IMR-90 (cell line): ENCODE results near the gene IL11. TPM values are rescaled to one million over a fixed set of nuclear protein-coding genes. Genes with fewer than 3 reads are reported as not detected.

ENCODE experiments used
- ATAC-seq: fragments of 200-7000 bp; cut with Tn5 transposase; 2 replicates; pipeline ENCODE4 v1.9.1; 2020; ENCODE audit warnings: low read depth, mild to moderate bottlenecking, moderate library complexity
- BruUV-seq: library from RNA; stranded (reverse); fragments of 400-500 nt; replicated peaks from 2 replicates; lab custom pipeline; 2021; lab: Mats Ljungman, UMichigan
- CTCF ChIA-PET: fragments of 300-600 bp; formaldehyde crosslinking; extraction: SDS; loops from one replicate; lab custom pipeline; 2021; ENCODE audit warnings: antibody characterized with exemption; lab: Yijun Ruan, JAX
- POLR2A ChIA-PET: fragments of 300-600 bp; sonication (Branson Sonifier 250); formaldehyde crosslinking; loops from one replicate; lab custom pipeline; 2022; ENCODE audit warnings: antibody characterized with exemption; ENCODE audit not compliant: unreplicated experiment; lab: Charles Lee
- DNase-seq: peaks from one replicate; pipeline ENCODE4 v3.0.0; 2013
- H2AFZ ChIP-seq: replicated peaks from 2 replicates; pipeline ENCODE3; 2013; ENCODE audit warnings: low read length, mild to moderate bottlenecking; ENCODE audit not compliant: poor library complexity
- H2AK5ac ChIP-seq: 2 replicates; pipeline ENCODE4 v1.6.1; 2013; ENCODE audit warnings: low read depth, low read length, inconsistent platforms
- H2AK9ac ChIP-seq: replicated peaks from 2 replicates; pipeline ENCODE3; 2013; ENCODE audit warnings: mild to moderate bottlenecking, low read depth, low read length, moderate library complexity; ENCODE audit not compliant: poor library complexity
- H2BK120ac ChIP-seq: 2 replicates; pipeline ENCODE4 v1.6.1; 2013; ENCODE audit warnings: low read depth, low read length, inconsistent platforms
- H2BK15ac ChIP-seq: 3 replicates; pipeline ENCODE4 v1.6.1; 2013; ENCODE audit warnings: low read depth, low read length, inconsistent platforms
- H2BK20ac ChIP-seq: 2 replicates; pipeline ENCODE4 v1.6.1; 2013; ENCODE audit warnings: low read depth, mild to moderate bottlenecking, inconsistent platforms, low read length, moderate library complexity
- H2BK5ac ChIP-seq: 2 replicates; pipeline ENCODE4 v1.6.1; 2013; ENCODE audit warnings: mild to moderate bottlenecking, low read depth, low read length, inconsistent platforms; ENCODE audit not compliant: poor library complexity, severe bottlenecking
- H3K14ac ChIP-seq: replicated peaks from 2 replicates; pipeline ENCODE4 v1.6.1; 2013; ENCODE audit warnings: low read depth, low read length, inconsistent platforms
- H3K18ac ChIP-seq: 2 replicates; pipeline ENCODE4 v1.6.1; 2013; ENCODE audit warnings: low read depth, low read length, control low read depth
- H3K23ac ChIP-seq: 2 replicates; pipeline ENCODE4 v1.6.1; 2013; ENCODE audit warnings: low read depth, low read length, inconsistent platforms
- H3K27ac ChIP-seq: 2 replicates; pipeline ENCODE4 v1.5.1; 2013; ENCODE audit warnings: mild to moderate bottlenecking, control low read depth, low read length; ENCODE audit not compliant: insufficient read depth
- H3K27me3 ChIP-seq: 2 replicates; pipeline ENCODE4 v1.6.1; 2013; ENCODE audit warnings: low read length; ENCODE audit not compliant: control insufficient read depth, insufficient read depth
- H3K36me3 ChIP-seq: 2 replicates; pipeline ENCODE4 v1.6.1; 2013; ENCODE audit warnings: low read length, mixed read lengths; ENCODE audit not compliant: control insufficient read depth, insufficient read depth
- H3K4ac ChIP-seq: 2 replicates; pipeline ENCODE4 v1.6.1; 2013; ENCODE audit warnings: low read depth, low read length, inconsistent platforms
- H3K4me1 ChIP-seq: 2 replicates; pipeline ENCODE4 v1.6.1; 2013; ENCODE audit warnings: low read length, mixed read lengths; ENCODE audit not compliant: control insufficient read depth, insufficient read depth
- H3K4me2 ChIP-seq: 2 replicates; pipeline ENCODE4 v1.6.1; 2013; ENCODE audit warnings: low read depth, mild to moderate bottlenecking, control low read depth, low read length, moderate library complexity
- H3K4me3 ChIP-seq: 2 replicates; pipeline ENCODE4 v1.5.1; 2013; ENCODE audit warnings: low read depth, mild to moderate bottlenecking, control low read depth, low read length, moderate library complexity; ENCODE audit not compliant: insufficient read depth
- H3K56ac ChIP-seq: 2 replicates; pipeline ENCODE4 v1.6.1; 2013; ENCODE audit warnings: low read length, inconsistent platforms; ENCODE audit not compliant: insufficient read depth; ENCODE audit errors: extremely low read depth
- H3K79me1 ChIP-seq, 2 experiments: 2 replicates each; pipeline ENCODE4 v1.6.1; 2013; ENCODE audit warnings: low read length in 2 of 2, inconsistent platforms in 1 of 2, low read depth in 1 of 2
- H3K9ac ChIP-seq: 2 replicates; pipeline ENCODE4 v1.6.1; 2013; ENCODE audit warnings: low read depth, low read length, control low read depth
- H3K9me1 ChIP-seq: 2 replicates; pipeline ENCODE4 v1.6.1; 2013; ENCODE audit warnings: low read length, inconsistent platforms; ENCODE audit not compliant: insufficient read depth
- H3K9me3 ChIP-seq: 2 replicates; pipeline ENCODE4 v1.6.1; 2013; ENCODE audit warnings: low read length; ENCODE audit not compliant: control insufficient read depth, insufficient read depth
- H4K20me1 ChIP-seq: 2 replicates; pipeline ENCODE4 v1.6.1; 2013; ENCODE audit warnings: low read length, inconsistent platforms; ENCODE audit not compliant: insufficient read depth
- H4K5ac ChIP-seq: 2 replicates; pipeline ENCODE4 v1.6.1; 2013; ENCODE audit warnings: mild to moderate bottlenecking, low read depth, low read length, control low read depth
- H4K8ac ChIP-seq, 2 experiments: 2 replicates each; pipeline ENCODE4 v1.6.1; 2013; ENCODE audit warnings: low read depth in 2 of 2, low read length in 2 of 2, control low read depth in 1 of 2, inconsistent platforms in 1 of 2
- H4K91ac ChIP-seq: 2 replicates; pipeline ENCODE4 v1.6.1; 2013; ENCODE audit warnings: low read depth, low read length, inconsistent platforms; ENCODE audit not compliant: insufficient read depth
- BHLHE40 ChIP-seq: fragments of 150-350 bp; IDR thresholded peaks from 2 replicates; pipeline ENCODE4 v1.6.1; 2016; ENCODE audit warnings: mild to moderate bottlenecking, low read depth, low read length
- CEBPB ChIP-seq: IDR thresholded peaks from 2 replicates; pipeline ENCODE4 v1.6.1; 2012; ENCODE audit warnings: low read depth, low read length, improper control_type of control experiment
- CHD1 ChIP-seq: IDR thresholded peaks from 2 replicates; pipeline ENCODE4 v1.6.1; 2012; ENCODE audit warnings: low read depth, low read length, improper control_type of control experiment
- FOS ChIP-seq: fragments of 150-350 bp; IDR thresholded peaks from 2 replicates; pipeline ENCODE4 v1.6.1; 2016; ENCODE audit warnings: low read depth, low read length
- MAFK ChIP-seq: IDR thresholded peaks from 2 replicates; pipeline ENCODE4 v1.6.1; 2012; ENCODE audit warnings: low read depth, low read length, improper control_type of control experiment
- MAZ ChIP-seq: IDR thresholded peaks from 2 replicates; pipeline ENCODE4 v1.6.1; 2012; ENCODE audit warnings: low read depth, mild to moderate bottlenecking, low read length, improper control_type of control experiment, moderate library complexity, borderline replicate concordance
- MXI1 ChIP-seq: IDR thresholded peaks from 2 replicates; pipeline ENCODE4 v1.6.1; 2012; ENCODE audit warnings: low read depth, mild to moderate bottlenecking, low read length, moderate library complexity, borderline replicate concordance
- NFE2L2 ChIP-seq: fragments of 150-350 bp; IDR thresholded peaks from 2 replicates; pipeline ENCODE4 v1.6.1; 2016; ENCODE audit warnings: low read depth, mild to moderate bottlenecking, low read length
- POLR2A ChIP-seq: IDR thresholded peaks from 2 replicates; pipeline ENCODE4 v1.6.1; 2012; ENCODE audit warnings: mild to moderate bottlenecking, low read depth, low read length
- RAD21 ChIP-seq: IDR thresholded peaks from 2 replicates; pipeline ENCODE4 v1.6.1; 2012; ENCODE audit warnings: low read length, improper control_type of control experiment
- RCOR1 ChIP-seq: IDR thresholded peaks from 2 replicates; pipeline ENCODE4 v1.6.1; 2012; ENCODE audit warnings: mild to moderate bottlenecking, low read length, improper control_type of control experiment; ENCODE audit not compliant: insufficient replicate concordance
- RFX5 ChIP-seq: IDR thresholded peaks from 2 replicates; pipeline ENCODE4 v1.8.0; 2012; ENCODE audit warnings: low read depth, mild to moderate bottlenecking, low read length, moderate library complexity
- SMC3 ChIP-seq: fragments of 150-350 bp; IDR thresholded peaks from 2 replicates; pipeline ENCODE4 v1.6.1; 2016; ENCODE audit warnings: low read depth, mild to moderate bottlenecking, antibody characterized with exemption, low read length, moderate library complexity
- WGBS, 2 experiments: methylation state at CpG; one replicate each; pipeline versions ENCODE4 v1.1.5 to v1.1.7; 2013; ENCODE audit warnings: missing lambda C conversion rate in 2 of 2; ENCODE audit not compliant: insufficient read length in 1 of 2; ENCODE audit errors: extremely low coverage in 2 of 2; 5-methylcytosine and 5-hydroxymethylcytosine counted together
- dilution Hi-C: fragments of 300-500 bp; cut with HindIII; formaldehyde crosslinking; loops from one replicate; pipeline ENCODE4 v1.14.3; 2018; ENCODE audit warnings: low sequenced_read_pairs; ENCODE audit not compliant: unreplicated experiment
- in situ Hi-C: fragments of 300-500 bp; cut with MboI; formaldehyde crosslinking; loops from 3 replicates; pipeline ENCODE4 v1.14.3; 2019; ENCODE audit warnings: low sequenced_read_pairs, inconsistent platforms, mixed read lengths
- intact Hi-C: fragments of 100-400 bp; cut with micrococcal nuclease; formaldehyde crosslinking; loops from 2 replicates; pipeline ENCODE4 v1.10.0; 2022
- polyA plus RNA-seq, 3 experiments: library from polyadenylated mRNA; depleted of rRNA; stranded (reverse); fragments of >200 nt; gene quantifications; 2 replicates each; pipeline ENCODE4 v1.2.3, GENCODE V29; 2012; ENCODE audit warnings: low replicate concordance in 1 of 3
- total RNA-seq: library from RNA; depleted of rRNA; stranded (reverse); fragments of >200 nt; gene quantifications from 2 replicates; pipeline ENCODE4 v1.2.3, GENCODE V29; 2012
- TF ChIP-seq, protein P1 (sequence below): fragments of 150-350 bp; IDR thresholded peaks from 2 replicates; pipeline ENCODE4 v1.6.1; 2016; ENCODE audit warnings: low read depth, mild to moderate bottlenecking, low read length, moderate library complexity, borderline replicate concordance
- TF ChIP-seq, protein P2 (sequence below): conservative IDR thresholded peaks from 2 replicates; pipeline ENCODE4 v1.5.1; 2012; ENCODE audit warnings: mild to moderate bottlenecking, low read depth, low read length, improper control_type of control experiment
- TF ChIP-seq, protein P3 (sequence below): fragments of 150-350 bp; IDR thresholded peaks from 2 replicates; pipeline ENCODE4 v1.6.1; 2017; ENCODE audit warnings: mild to moderate bottlenecking, antibody characterized with exemption, low read length, low read depth

The IL11 gene
- total and polyA plus RNA-seq, 2 of the 4 experiments (the other 2 are of a cell fraction), result 14.3 to 33.6 TPM

DNA sequence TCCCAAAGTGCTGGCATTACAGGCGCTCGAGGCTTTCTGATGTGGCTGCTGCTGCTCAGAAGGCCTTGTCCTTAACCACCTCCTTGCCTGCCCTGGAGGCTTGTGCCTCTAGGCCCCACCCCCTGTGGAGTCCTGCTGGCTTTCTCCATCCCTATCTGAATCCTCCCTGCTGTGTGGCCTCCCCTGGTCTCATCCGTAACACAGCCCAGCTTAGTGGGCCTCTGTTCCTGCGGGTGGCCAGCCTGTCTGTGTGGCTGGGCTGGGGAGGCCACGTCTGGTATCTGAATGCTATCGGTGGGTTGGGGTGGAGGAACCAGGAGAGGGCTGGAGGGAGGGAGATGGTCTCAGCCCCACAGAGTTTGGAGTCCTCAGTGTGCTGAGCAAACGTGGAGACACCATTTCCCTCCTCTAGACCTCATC is 20.2 kb upstream of the IL11 start:
- Histone ChIP-seq H3K27ac (no peak overlapping the region), H3K9me1 (peaks cover 31% of the 10 kb centered on the region), H2AFZ (no peak overlapping the region), H4K5ac (no peak overlapping the region), H2BK120ac (no peak overlapping the region), H3K9ac (no peak overlapping the region), H4K20me1 (peaks cover 75% of the 10 kb centered on the region), H4K8ac (peak overlapping the region in 1 of 2 experiments; percentile 14; a peak in 1 of 4 replicates), H3K4me3 (no peak overlapping the region), H3K23ac (peak overlapping the region; percentile 60; the same call in 1 of the 2 replicates), H3K4me1 (peaks cover 36% of the 10 kb centered on the region), H3K4ac (no peak overlapping the region), H3K27me3 (no peaks in the 10 kb centered on the region), H2BK5ac (no peak overlapping the region), H3K9me3 (no peaks in the 10 kb centered on the region), H2AK5ac (no peak overlapping the region), H2BK20ac (no peak overlapping the region), H3K56ac (no peak overlapping the region), H3K14ac (no peak overlapping the region), H3K4me2 (no peak overlapping the region), H3K18ac (no peak overlapping the region), H2BK15ac (no peak overlapping the region), H3K79me1 (peaks cover 19 to 63% of the 10 kb centered on the region in 2 experiments), H4K91ac (no peak overlapping the region), H3K36me3 (peaks cover 48% of the 10 kb centered on the region), H2AK9ac (no peak overlapping the region)
- no peak for ATAC-seq
- CTCF ChIA-PET, result no interaction called here
- POLR2A ChIA-PET, result interaction anchor here (0.5 to 1.3 kb wide), 2 partner anchors 17 to 23 kb away, joined by 3 read pairs; no protein-coding TSS in a partner anchor
- BruUV-seq, result no TSS peak
- DNase-seq, result no peak
- 82% methylated on average over 2 of the region's 7 CpGs; no CpG with 5 or more reads in 1 of the 2 experiments for WGBS, 2 experiments
- intact Hi-C loops, result no loop called here
- dilution Hi-C loops, result no loop called here
- in situ Hi-C loops, result no loop called here
- TF ChIP-seq RCOR1 (no peak), BHLHE40 (no peak), MAFK (no peak), SMC3 (no peak), POLR2A (no peak; the same call in none of the 2 replicates), CEBPB (no peak), RFX5 (no peak), MAZ (no peak), NFE2L2 (no peak), CHD1 (no peak), FOS (no peak), MXI1 (no peak), RAD21 (no peak)
- TF ChIP-seq, protein P1, sequence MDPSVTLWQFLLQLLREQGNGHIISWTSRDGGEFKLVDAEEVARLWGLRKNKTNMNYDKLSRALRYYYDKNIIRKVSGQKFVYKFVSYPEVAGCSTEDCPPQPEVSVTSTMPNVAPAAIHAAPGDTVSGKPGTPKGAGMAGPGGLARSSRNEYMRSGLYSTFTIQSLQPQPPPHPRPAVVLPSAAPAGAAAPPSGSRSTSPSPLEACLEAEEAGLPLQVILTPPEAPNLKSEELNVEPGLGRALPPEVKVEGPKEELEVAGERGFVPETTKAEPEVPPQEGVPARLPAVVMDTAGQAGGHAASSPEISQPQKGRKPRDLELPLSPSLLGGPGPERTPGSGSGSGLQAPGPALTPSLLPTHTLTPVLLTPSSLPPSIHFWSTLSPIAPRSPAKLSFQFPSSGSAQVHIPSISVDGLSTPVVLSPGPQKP, result no peak
- TF ChIP-seq, protein P2, sequence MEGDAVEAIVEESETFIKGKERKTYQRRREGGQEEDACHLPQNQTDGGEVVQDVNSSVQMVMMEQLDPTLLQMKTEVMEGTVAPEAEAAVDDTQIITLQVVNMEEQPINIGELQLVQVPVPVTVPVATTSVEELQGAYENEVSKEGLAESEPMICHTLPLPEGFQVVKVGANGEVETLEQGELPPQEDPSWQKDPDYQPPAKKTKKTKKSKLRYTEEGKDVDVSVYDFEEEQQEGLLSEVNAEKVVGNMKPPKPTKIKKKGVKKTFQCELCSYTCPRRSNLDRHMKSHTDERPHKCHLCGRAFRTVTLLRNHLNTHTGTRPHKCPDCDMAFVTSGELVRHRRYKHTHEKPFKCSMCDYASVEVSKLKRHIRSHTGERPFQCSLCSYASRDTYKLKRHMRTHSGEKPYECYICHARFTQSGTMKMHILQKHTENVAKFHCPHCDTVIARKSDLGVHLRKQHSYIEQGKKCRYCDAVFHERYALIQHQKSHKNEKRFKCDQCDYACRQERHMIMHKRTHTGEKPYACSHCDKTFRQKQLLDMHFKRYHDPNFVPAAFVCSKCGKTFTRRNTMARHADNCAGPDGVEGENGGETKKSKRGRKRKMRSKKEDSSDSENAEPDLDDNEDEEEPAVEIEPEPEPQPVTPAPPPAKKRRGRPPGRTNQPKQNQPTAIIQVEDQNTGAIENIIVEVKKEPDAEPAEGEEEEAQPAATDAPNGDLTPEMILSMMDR, result no peak
- TF ChIP-seq, protein P3, sequence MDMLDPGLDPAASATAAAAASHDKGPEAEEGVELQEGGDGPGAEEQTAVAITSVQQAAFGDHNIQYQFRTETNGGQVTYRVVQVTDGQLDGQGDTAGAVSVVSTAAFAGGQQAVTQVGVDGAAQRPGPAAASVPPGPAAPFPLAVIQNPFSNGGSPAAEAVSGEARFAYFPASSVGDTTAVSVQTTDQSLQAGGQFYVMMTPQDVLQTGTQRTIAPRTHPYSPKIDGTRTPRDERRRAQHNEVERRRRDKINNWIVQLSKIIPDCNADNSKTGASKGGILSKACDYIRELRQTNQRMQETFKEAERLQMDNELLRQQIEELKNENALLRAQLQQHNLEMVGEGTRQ, result no peak
